AG09319 (cell line): ENCODE data around the gene SMIM17.

Experiments used
- DNase-seq: peaks from one replicate; pipeline ENCODE4 v3.0.0-alpha.2; 2010; ENCODE audit warnings: low read depth; ENCODE audit errors: extremely low read depth
- TF ChIP-seq, protein P1 (sequence below): IDR thresholded peaks from 2 replicates; pipeline ENCODE4 v1.5.1; 2011; ENCODE audit warnings: low read depth, mild to moderate bottlenecking, inconsistent platforms, low read length, moderate library complexity

Gene SMIM17

GRCh38 chr19:56689198-56689597, 46.2 kb downstream of the SMIM17 start:
- TF ChIP-seq, protein P1, sequence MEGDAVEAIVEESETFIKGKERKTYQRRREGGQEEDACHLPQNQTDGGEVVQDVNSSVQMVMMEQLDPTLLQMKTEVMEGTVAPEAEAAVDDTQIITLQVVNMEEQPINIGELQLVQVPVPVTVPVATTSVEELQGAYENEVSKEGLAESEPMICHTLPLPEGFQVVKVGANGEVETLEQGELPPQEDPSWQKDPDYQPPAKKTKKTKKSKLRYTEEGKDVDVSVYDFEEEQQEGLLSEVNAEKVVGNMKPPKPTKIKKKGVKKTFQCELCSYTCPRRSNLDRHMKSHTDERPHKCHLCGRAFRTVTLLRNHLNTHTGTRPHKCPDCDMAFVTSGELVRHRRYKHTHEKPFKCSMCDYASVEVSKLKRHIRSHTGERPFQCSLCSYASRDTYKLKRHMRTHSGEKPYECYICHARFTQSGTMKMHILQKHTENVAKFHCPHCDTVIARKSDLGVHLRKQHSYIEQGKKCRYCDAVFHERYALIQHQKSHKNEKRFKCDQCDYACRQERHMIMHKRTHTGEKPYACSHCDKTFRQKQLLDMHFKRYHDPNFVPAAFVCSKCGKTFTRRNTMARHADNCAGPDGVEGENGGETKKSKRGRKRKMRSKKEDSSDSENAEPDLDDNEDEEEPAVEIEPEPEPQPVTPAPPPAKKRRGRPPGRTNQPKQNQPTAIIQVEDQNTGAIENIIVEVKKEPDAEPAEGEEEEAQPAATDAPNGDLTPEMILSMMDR, result no peak
- no peak for DNase-seq

DNA sequence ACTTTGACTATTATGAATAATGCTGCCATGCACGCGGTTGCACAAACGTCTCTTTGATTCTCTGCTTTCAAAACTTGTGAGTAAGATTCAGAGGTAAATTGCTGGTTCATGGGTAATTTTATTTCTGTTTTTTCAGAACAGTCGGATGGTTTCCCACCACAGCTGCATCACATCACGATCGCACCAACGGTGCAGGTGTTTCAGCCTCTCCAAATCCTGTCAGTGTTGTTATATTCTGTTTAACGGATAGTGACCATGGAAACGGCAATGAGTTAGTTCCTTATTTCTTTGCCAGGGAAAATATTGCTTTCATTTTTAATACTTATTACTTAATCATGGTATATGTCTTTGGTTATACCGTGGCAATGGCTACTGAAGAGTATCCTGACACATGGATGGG, 47.7 kb downstream of the SMIM17 start:
- DNase-seq, result no peak
- TF ChIP-seq, protein P1, result no peak

DNA sequence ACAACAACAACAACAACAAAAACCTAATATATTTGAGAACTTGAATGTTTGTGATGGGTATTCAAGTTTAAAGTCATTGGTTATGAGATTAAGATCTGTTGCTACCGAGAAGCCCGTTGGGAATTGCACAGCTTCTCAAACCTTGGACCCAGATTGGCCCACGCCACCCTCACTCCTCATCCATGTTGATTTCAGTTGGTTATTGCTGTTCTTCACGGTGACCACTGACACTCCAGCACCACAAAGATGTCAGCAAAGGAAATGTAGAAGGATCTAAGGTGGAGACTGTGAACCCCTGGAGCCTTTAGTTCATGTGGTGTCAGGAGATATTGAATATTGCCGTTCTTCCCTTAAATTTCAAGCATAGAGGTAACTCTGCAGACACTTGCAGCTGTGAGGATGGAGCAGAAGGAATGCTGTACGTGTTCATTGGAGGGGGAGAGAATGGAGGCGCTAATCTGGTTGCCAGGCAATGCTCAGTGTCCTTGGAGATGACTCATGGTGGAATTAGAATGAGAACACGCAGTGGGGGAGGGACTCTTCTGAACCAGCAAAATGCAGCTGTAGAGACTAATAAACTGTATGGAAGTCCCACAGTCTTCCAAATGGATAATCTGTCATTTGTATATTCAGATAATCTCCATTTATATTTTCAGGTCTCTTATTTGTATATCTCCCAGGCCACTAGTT, 49.4 kb downstream of the SMIM17 start:
- TF ChIP-seq, protein P1, result no peak
- no peak for DNase-seq

GRCh38 chr19:56699552-56699951, 56.6 kb downstream of the SMIM17 start:
- no peak for DNase-seq
- TF ChIP-seq, protein P1, result no peak

- TF ChIP-seq, protein P1, result no peak
- DNase-seq, result no peak
Observed at GRCh38 chr19:56701895-56702294, 58.9 kb downstream of the SMIM17 start.

GRCh38 chr19:56705939-56706338, 63.0 kb downstream of the SMIM17 start:
- no peak for DNase-seq

More at GRCh38 chr19:56705939-56706338, 63.0 kb downstream of the SMIM17 start:
- TF ChIP-seq, protein P1, result no peak
